ENCODE measurements around the gene CIC. TPM values are rescaled to one million over a fixed set of nuclear protein-coding genes. Genes with fewer than 3 reads are reported as not detected.

CIC gene
- total RNA-seq, 4 donors from 2014 or later, result 27.0 to 74.1 (median 41.3) TPM

- no peaks in the 10 kb centered on the region for H3K9me3 ChIP-seq
- TF ChIP-seq CTCF (IDR thresholded peaks at IDR 0.05) (no peak), EP300 (IDR thresholded peaks at IDR 0.05) (no peak), POLR2A (IDR thresholded peaks at IDR 0.05) (no peak)
- WGBS, 2 donors, result 2 to 4% methylated on average over 30 to 39 of the region's 41 CpGs
- H3K4me3 ChIP-seq, result peak overlapping the region; percentile 45 to 74 (median 64)
- H3K36me3 ChIP-seq, result peaks cover 0 to 30% (median 13%) of the 10 kb centered on the region in 3 donors
- no peaks in the 10 kb centered on the region for H3K27me3 ChIP-seq
- H3K4me1 ChIP-seq, result peaks cover 3 to 56% (median 48%) of the 10 kb centered on the region in 4 donors
- no peak for DNase-seq (ENCODE audit: low spot score in 2 of 2)
- H3K27ac ChIP-seq, result peak overlapping the region; percentile 72 to 96 (median 92)
These were observed 15.7 kb downstream of the CIC start for GRCh38 chr19:42284591-42285341.

- DNase-seq (ENCODE audit: low spot score in 2 of 2), result no peak
- TF ChIP-seq POLR2A (IDR thresholded peaks at IDR 0.05) (no peak), CTCF (IDR thresholded peaks at IDR 0.05) (no peak), EP300 (IDR thresholded peaks at IDR 0.05) (no peak)
- H3K9me3 ChIP-seq, result no peaks in the 10 kb centered on the region
- 13 to 22% methylated on average over 5 of the region's 5 CpGs for WGBS, 2 donors
- peaks cover 0 to 38% (median 17%) of the 10 kb centered on the region in 3 donors for H3K36me3 ChIP-seq
- peaks cover 3 to 55% (median 48%) of the 10 kb centered on the region in 4 donors for H3K4me1 ChIP-seq
- peak overlapping the region; percentile 72 to 96 (median 92) for H3K27ac ChIP-seq
- no peaks in the 10 kb centered on the region for H3K27me3 ChIP-seq
- peak overlapping the region in 3 of 4 donors; percentile 45 to 74 (median 72) for H3K4me3 ChIP-seq
These were observed 16.5 kb downstream of the CIC start for GRCh38 chr19:42285541-42285941.

GRCh38 chr19:42285988-42286348 is 16.9 kb downstream of the CIC start:
- peak overlapping the region; percentile 72 to 96 (median 92) for H3K27ac ChIP-seq
- no peaks in the 10 kb centered on the region for H3K27me3 ChIP-seq
- H3K9me3 ChIP-seq, result no peaks in the 10 kb centered on the region
- peak overlapping the region in 1 of 4 donors; percentile 72 for H3K4me3 ChIP-seq
- peaks cover 3 to 51% (median 46%) of the 10 kb centered on the region in 4 donors for H3K4me1 ChIP-seq
- H3K36me3 ChIP-seq, result peaks cover 0 to 42% (median 21%) of the 10 kb centered on the region in 3 donors
- DNase-seq (ENCODE audit: low spot score in 2 of 2), result no peak
- TF ChIP-seq CTCF (IDR thresholded peaks at IDR 0.05), result no peak
- 17 to 20% methylated on average over 6 of the region's 6 CpGs for WGBS, 2 donors

- WGBS, 2 donors, result 15 to 20% methylated on average over 10 to 13 of the region's 13 CpGs
- DNase-seq (ENCODE audit: low spot score in 2 of 2), result no peak
- H3K27ac ChIP-seq, result peak overlapping the region; percentile 72 to 96 (median 92)
- peaks cover 3 to 46% (median 40%) of the 10 kb centered on the region in 4 donors for H3K4me1 ChIP-seq
- TF ChIP-seq POLR2A (IDR thresholded peaks at IDR 0.05) (peak in 1 of 2 donors; percentile 17), EP300 (IDR thresholded peaks at IDR 0.05) (no peak), CTCF (IDR thresholded peaks at IDR 0.05) (no peak)
- no peaks in the 10 kb centered on the region for H3K9me3 ChIP-seq
- peaks cover 0 to 47% (median 26%) of the 10 kb centered on the region in 3 donors for H3K36me3 ChIP-seq
- no peaks in the 10 kb centered on the region for H3K27me3 ChIP-seq
- peak overlapping the region in 1 of 4 donors; percentile 72 for H3K4me3 ChIP-seq
These were observed 17.4 kb downstream of the CIC start for GRCh38 chr19:42286349-42287016.

Data from tibial nerve (tissue), 4 donors.